IgD-negative memory B cell (primary cell): ENCODE measurements around the gene OR51M1. TPM values are rescaled to one million over a fixed set of nuclear protein-coding genes. Genes with fewer than 3 reads are reported as not detected.

Experiments used
- polyA plus RNA-seq: library from polyadenylated mRNA; unstranded; fragments of 300-500 nt; fragmentation: Illumina TruSeq; gene quantifications from one replicate; pipeline ENCODE4 v1.2.3, GENCODE V29; 2021

Gene OR51M1
- polyA plus RNA-seq, 1 donor from 2014 or later: not detected

Other genes with a start within 250 kb of the OR51M1 start
- not detected for gene OR52A5, start 245.5 kb upstream of the OR51M1 start, polyA plus RNA-seq
- gene OR52A1, start 229.1 kb upstream of the OR51M1 start, polyA plus RNA-seq: not detected
- gene OR51V1, start 183.1 kb upstream of the OR51M1 start, polyA plus RNA-seq: not detected
- gene HBB, start 156.7 kb upstream of the OR51M1 start, polyA plus RNA-seq: 60.1 TPM
- not detected for gene HBD, start 149.3 kb upstream of the OR51M1 start, polyA plus RNA-seq
- not detected for gene HBG1, start 134.0 kb upstream of the OR51M1 start, polyA plus RNA-seq
- 1.0 TPM for gene HBG2, start 129.0 kb upstream of the OR51M1 start, polyA plus RNA-seq
- gene HBE1, start 113.9 kb upstream of the OR51M1 start, polyA plus RNA-seq: not detected
- not detected for gene OR51B4, start 81.9 kb upstream of the OR51M1 start, polyA plus RNA-seq
- not detected for gene OR51B2, start 59.5 kb upstream of the OR51M1 start, polyA plus RNA-seq
- not detected for gene OR51B5, start 40.3 kb upstream of the OR51M1 start, polyA plus RNA-seq
- not detected for gene OR51B6, start 32.3 kb upstream of the OR51M1 start, polyA plus RNA-seq
- gene OR51Q1, start 38.3 kb downstream of the OR51M1 start, polyA plus RNA-seq: not detected
- gene OR51I1, start 57.7 kb downstream of the OR51M1 start, polyA plus RNA-seq: not detected
- not detected for gene OR51I2, start 65.5 kb downstream of the OR51M1 start, polyA plus RNA-seq
- gene OR52D1, start 104.9 kb downstream of the OR51M1 start, polyA plus RNA-seq: not detected
- gene UBQLN3, start 126.1 kb downstream of the OR51M1 start, polyA plus RNA-seq: not detected
- not detected for gene UBQLNL, start 132.9 kb downstream of the OR51M1 start, polyA plus RNA-seq
- not detected for gene OR52H1, start 164.7 kb downstream of the OR51M1 start, polyA plus RNA-seq
- not detected for gene OR52B6, start 197.1 kb downstream of the OR51M1 start, polyA plus RNA-seq
- gene TRIM6, start 212.8 kb downstream of the OR51M1 start, polyA plus RNA-seq: not detected
- gene TRIM34, start 241.2 kb downstream of the OR51M1 start, polyA plus RNA-seq: 22.9 TPM